Colonic mucosa (tissue), 4 donors: ENCODE measurements around the gene ASPDH. TPM values are rescaled to one million over a fixed set of nuclear protein-coding genes. Genes with fewer than 3 reads are reported as not detected.

Experiments used
- DNase-seq: peaks from one replicate; pipeline ENCODE4 v3.0.0-alpha.2; 2020
- H3K27ac ChIP-seq: fragments of 200-600 bp; one replicate; pipeline ENCODE4 v1.8.0; 2021
- H3K27me3 ChIP-seq: fragments of 200-600 bp; one replicate; pipeline ENCODE4 v1.8.0; 2021
- H3K36me3 ChIP-seq: fragments of 200-600 bp; one replicate; pipeline ENCODE4 v1.8.0; 2021
- H3K4me1 ChIP-seq: fragments of 200-600 bp; one replicate; pipeline ENCODE4 v1.8.0; 2021; ENCODE audit warnings: mild to moderate bottlenecking
- H3K4me3 ChIP-seq: fragments of 200-600 bp; one replicate; pipeline ENCODE4 v1.8.0; 2021
- H3K9ac ChIP-seq, 2 donors: one replicate each; pipeline ENCODE4 v1.7.0; 2013; ENCODE audit warnings: control low read depth in 2 of 2, low read depth in 2 of 2, low read length in 2 of 2
- H3K9me3 ChIP-seq: fragments of 200-600 bp; one replicate; pipeline ENCODE4 v1.8.0; 2021
- CTCF ChIP-seq: fragments of 200-600 bp; IDR thresholded peaks from one replicate; pipeline ENCODE4 v1.8.0; 2022; ENCODE audit warnings: antibody characterized with exemption, mild to moderate bottlenecking
- intact Hi-C: fragments of 100-400 bp; cut with DNase I; formaldehyde crosslinking; loops from one replicate; pipeline ENCODE4 v1.14.1; 2022
- total RNA-seq, 2 donors: library from RNA; stranded (reverse); fragmentation: NEBNext Ultra II Directional in 1 of 2; extraction: Animal tissue kit (Norgen Biotek cat#: 25700) in 1 of 2; gene quantifications; one replicate each; pipeline ENCODE4 v1.2.1, GENCODE V29; 2021
- donor health status: healthy.
- donor health status: DM: no; HTN: no; CAD: no.
- donor health status: DM: no; HTN: no; CAD: no.

ASPDH gene
- total RNA-seq, 2 donors from 2014 or later = not detected

- H3K36me3 ChIP-seq = no peaks in the 10 kb centered on the region
- H3K27ac ChIP-seq = no peak overlapping the region
- intact Hi-C loops = no loop called here
- no peak overlapping the region for H3K9ac ChIP-seq
- no peaks in the 10 kb centered on the region for H3K9me3 ChIP-seq
- TF ChIP-seq CTCF = no peak
- no peak for DNase-seq
- no peaks in the 10 kb centered on the region for H3K4me1 ChIP-seq
- no peak overlapping the region for H3K4me3 ChIP-seq
- peaks cover 8% of the 10 kb centered on the region for H3K27me3 ChIP-seq
These were observed 44.3 kb upstream of the ASPDH start for GRCh38 chr19:50558039-50558438.

GRCh38 chr19:50557009-50557613, 43.4 kb upstream of the ASPDH start:
- Histone ChIP-seq H3K27ac (no peak overlapping the region), H3K4me3 (no peak overlapping the region), H3K9me3 (no peaks in the 10 kb centered on the region), H3K36me3 (no peaks in the 10 kb centered on the region), H3K4me1 (no peaks in the 10 kb centered on the region), H3K9ac (no peak overlapping the region), H3K27me3 (peaks cover 8% of the 10 kb centered on the region)
- DNase-seq = no peak
- no peak for TF ChIP-seq CTCF
- intact Hi-C loops = no loop called here

- Histone ChIP-seq H3K9me3 (no peaks in the 10 kb centered on the region), H3K9ac (no peak overlapping the region), H3K36me3 (no peaks in the 10 kb centered on the region), H3K4me3 (peak overlapping the region; percentile 20), H3K27ac (no peak overlapping the region), H3K27me3 (peaks cover 8% of the 10 kb centered on the region), H3K4me1 (no peaks in the 10 kb centered on the region)
- peak; percentile 62 for TF ChIP-seq CTCF
- peak; percentile 67 for DNase-seq
- intact Hi-C loops = no loop called here
These were observed 42.7 kb upstream of the ASPDH start for GRCh38 chr19:50556282-50557008.

- DNase-seq = no peak
- H3K9me3 ChIP-seq = no peaks in the 10 kb centered on the region
- peaks cover 8% of the 10 kb centered on the region for H3K27me3 ChIP-seq
- intact Hi-C loops = no loop called here
- no peak overlapping the region for H3K27ac ChIP-seq
- H3K4me1 ChIP-seq = no peaks in the 10 kb centered on the region
- H3K4me3 ChIP-seq = peak overlapping the region; percentile 20
- H3K9ac ChIP-seq = no peak overlapping the region
- TF ChIP-seq CTCF = no peak
- no peaks in the 10 kb centered on the region for H3K36me3 ChIP-seq
These were observed 42.0 kb upstream of the ASPDH start for GRCh38 chr19:50555450-50556281.

GRCh38 chr19:50555033-50555432, 41.3 kb upstream of the ASPDH start:
- Histone ChIP-seq H3K4me1 (no peaks in the 10 kb centered on the region), H3K27ac (no peak overlapping the region), H3K36me3 (no peaks in the 10 kb centered on the region), H3K4me3 (no peak overlapping the region), H3K9ac (no peak overlapping the region), H3K27me3 (peaks cover 8% of the 10 kb centered on the region), H3K9me3 (no peaks in the 10 kb centered on the region)
- TF ChIP-seq CTCF = no peak
- DNase-seq = no peak
- intact Hi-C loops = no loop called here
